Activated CD4-positive, alpha-beta T cell treated with anti-CD3 and anti-CD28 coated beads, Interleukin-2, Interleukin-6, amounts not matched to agents 100 ng/mL and 50 ng/mL, durations not matched to agents 16 hours and 8 hours (primary cell): Measurements from ENCODE around the gene PSG4.
A peak's percentile ranks its signal among the peaks of the same experiment; 100 is the strongest.
"Not testable (repeated sequence)": the region's sequence is repeated elsewhere in the genome, so short reads cannot be mapped to it uniquely, and the experiment has no call there.

ENCODE experiments used
- DNase-seq: peaks from one replicate; pipeline ENCODE4 v3.0.0-alpha.2; 2020

PSG4 gene

DNA sequence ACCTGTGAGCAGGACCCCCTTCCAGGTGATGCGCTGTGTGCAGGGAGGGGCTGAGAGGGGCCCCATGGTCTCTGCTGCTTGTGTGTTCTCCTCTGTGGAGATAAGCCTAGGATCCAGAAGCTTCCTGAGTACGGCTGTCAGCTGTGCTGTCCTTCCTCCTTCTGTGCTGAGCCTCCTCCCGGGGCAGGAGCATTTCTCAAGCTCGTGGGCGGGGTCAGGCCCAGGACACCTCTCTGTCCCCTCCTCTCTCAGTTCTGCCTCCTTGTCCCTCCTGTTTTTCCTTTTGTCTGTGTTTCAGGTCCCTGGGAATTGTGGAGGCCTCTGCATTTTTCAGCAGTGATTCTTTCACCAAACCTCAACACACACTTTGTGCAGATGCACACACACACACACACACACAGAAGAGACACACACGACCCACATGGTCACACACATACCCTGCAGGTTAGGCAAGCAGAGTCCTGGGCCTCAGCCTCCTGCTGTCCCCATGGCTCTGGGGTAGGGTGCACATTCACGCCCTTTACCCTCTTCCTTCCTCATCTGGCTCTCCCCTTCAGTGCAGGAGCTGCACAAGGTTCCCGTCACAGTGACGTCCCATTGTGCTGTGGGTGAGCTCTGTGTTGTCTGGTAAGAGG lies at the start of gene PSG4:
TSS of gene PSG4 (minus strand) at position 168 of the 635 bp plus-strand sequence. CDS start at position 66, 102 bp downstream.
- not testable (repeated sequence) for DNase-seq

GRCh38 chr19:43251428-43251827 lies 46.0 kb upstream of the PSG4 start:
- not testable (repeated sequence) for DNase-seq

DNA sequence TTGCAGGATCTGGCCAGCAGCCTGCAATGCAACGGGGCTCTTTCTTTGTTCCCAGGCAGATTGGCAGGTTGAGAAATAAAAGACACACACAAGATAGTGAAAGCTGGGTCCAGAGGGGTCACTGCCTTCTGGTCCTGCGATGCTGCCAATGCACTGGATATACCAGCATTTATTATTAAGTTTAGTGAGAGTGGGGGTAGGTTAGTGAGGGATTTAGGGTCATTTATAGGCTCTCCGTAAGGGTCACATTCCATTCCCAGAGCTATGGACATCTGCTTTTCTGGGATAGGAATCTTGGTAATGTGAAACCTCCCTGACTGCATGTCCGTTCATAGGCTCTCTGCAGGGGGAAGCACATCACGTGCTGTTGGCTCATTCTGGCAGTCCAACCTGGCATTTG lies 44.9 kb upstream of the PSG4 start:
- DNase-seq: not testable (repeated sequence)

DNA sequence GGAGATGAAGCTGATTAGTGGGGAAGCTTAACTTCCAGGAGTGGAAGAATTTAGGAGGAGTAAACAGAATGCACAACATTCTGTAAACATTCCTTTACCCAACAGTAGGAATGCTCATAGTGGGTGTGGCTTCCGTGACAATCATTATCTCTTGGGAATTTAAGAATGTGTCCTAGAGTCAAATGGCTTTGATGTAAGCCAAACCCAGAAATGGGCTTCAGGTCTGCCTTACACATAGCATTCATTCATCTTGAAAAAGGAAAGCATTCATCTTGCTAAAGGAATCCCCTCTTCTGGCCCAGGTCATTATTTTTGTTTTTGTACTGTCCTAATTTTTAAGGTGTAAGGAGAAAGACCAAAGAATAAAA lies 43.2 kb upstream of the PSG4 start:
- DNase-seq: not testable (repeated sequence)

DNA sequence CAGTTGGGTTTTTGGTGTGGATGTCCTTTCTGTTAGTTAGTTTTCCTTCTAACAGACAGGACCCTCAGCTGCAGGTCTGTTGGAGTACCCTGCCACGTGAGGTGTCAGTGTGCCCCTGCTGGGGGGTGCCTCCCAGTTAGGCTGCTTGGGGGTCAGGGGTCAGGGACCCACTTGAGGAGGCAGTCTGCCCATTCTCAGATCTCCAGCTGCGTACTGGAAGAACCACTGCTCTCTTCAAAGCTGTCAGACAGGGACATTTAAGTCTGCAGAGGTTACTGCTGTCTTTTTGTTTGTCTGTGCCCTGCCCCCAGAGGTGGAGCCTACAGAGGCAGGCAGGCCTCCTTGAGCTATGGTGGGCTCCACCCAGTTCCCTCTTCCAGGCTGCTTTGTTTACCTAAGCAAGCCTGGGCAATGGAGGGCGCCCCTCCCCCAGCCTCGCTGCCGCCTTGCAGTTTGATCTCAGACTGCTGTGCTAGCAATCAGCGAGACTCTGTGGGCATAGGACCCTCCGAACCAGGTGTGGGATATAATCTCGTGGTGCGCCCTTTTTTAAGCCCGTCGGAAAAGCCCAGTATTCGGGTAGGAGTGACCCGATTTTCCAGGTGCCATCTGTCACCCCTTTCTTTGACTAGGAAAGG lies 41.9 kb upstream of the PSG4 start:
- not testable (repeated sequence) for DNase-seq

- not testable (repeated sequence) for DNase-seq
Observed at GRCh38 chr19:43245848-43246247, 40.4 kb upstream of the PSG4 start.

- not testable (repeated sequence) for DNase-seq
Observed at GRCh38 chr19:43242211-43242610, 36.8 kb upstream of the PSG4 start.

GRCh38 chr19:43238213-43238612 lies 32.8 kb upstream of the PSG4 start:
- not testable (repeated sequence) for DNase-seq

DNA sequence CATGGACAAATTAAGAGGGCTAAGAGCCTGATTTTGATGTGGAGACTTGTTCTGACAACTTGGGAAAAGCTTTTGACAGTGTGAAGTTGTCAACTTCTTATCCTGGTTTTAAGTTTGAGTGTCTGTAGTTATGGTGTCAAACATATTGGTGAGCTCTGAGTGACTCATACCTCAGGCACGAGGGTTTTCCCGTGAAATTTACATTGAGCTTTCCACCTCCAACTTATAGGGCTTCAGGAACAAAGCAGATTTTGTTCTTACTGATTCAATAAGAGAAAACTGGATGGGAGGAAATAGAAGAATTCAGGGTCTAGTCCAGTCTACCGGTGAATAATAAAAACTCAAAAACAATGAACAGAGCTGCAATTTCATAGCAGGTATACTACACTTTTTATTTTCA lies 30.2 kb upstream of the PSG4 start:
- not testable (repeated sequence) for DNase-seq

DNA sequence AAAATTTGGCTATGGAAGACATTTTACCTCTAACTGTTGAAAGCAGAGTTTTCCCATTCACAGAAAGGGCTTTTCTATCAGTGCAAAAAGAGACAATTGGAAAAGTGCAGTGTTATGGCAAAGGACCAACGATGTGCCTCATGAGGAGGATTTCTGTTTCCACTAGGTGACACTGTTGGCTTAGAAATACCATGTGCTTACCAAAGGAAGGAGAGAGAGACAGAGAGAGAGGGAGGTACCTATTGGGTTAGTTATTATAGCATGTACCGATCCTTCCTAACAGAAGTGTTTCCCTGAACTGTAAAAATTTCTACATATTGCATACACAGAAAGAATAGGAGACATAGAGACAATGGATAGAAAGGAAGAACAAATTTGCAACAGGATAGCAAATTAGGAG lies 23.9 kb upstream of the PSG4 start:
- DNase-seq: no peak

DNA sequence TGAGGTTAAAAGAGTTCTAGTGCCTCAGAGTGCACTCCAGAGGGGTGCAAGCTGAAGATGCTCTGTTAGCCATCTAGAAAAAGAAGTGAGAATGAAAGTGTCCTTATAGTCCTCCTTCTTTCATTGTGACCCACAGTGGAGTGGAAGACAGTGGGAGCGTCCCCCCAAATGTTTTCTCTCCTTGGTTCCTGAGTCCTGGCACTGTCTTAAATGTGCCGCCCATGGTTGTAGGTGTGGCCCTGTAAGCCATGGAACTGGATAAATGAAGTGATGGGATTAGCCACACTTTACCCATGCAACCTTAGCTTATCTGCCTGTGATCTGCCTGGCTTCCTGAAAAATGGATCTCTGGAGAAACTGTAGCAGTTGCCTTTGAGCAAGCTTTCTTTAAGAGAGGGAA lies 23.3 kb upstream of the PSG4 start:
- DNase-seq: not testable (repeated sequence)

DNA sequence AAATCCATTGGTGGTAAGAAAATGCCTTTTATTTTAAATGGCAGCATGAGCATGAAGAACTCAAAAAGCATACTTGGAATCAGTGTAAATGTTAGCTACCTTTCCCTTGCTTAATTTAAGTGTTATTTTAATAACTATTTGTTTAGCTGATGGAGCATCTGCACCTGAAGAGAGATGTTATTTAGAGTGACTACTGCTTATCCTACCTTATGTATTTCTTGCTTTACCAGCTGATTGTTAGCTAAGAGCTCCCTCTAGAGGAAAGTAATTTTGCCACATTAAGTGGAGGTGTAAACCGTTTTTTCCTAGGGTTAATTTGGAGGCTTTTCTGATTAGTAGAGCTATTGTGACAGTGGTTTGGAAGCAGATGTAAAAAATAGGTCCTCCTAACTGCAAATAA lies 21.5 kb upstream of the PSG4 start:
- not testable (repeated sequence) for DNase-seq

- no peak for DNase-seq
Observed at GRCh38 chr19:43224855-43225253, 19.4 kb upstream of the PSG4 start.

DNA sequence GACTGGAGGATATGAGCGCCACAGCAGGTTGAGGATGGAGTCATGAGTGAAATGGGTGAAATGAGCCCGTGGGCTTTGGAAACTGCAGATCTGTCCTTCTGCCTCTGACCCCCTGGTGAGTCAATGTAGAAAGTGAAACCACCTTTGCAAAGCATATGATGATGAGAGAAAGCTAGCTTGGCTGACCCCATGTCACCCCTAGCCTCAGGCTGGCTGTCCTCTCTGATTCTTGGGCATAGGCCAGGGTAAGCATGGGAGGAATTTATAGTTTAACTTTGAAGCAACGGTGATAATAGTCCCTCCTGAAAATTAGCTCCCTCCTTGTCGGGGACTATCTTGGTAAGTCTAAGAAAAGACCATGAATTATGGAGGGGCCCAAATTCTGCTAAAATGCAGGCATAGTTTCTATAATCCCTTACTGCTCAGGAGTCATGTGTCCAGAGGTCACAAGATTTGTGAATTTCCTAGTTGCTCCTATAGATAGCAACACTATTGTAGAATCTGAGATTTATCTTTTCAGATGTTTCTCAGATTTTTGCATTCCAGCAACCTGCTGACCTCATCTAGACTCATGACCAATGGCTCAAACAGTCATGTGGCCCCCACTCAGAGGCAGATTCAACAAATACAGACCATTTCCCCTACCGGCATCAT lies 18.9 kb upstream of the PSG4 start:
- not testable (repeated sequence) for DNase-seq

GRCh38 chr19:43221891-43222290 lies 16.5 kb upstream of the PSG4 start:
- DNase-seq: not testable (repeated sequence)

DNA sequence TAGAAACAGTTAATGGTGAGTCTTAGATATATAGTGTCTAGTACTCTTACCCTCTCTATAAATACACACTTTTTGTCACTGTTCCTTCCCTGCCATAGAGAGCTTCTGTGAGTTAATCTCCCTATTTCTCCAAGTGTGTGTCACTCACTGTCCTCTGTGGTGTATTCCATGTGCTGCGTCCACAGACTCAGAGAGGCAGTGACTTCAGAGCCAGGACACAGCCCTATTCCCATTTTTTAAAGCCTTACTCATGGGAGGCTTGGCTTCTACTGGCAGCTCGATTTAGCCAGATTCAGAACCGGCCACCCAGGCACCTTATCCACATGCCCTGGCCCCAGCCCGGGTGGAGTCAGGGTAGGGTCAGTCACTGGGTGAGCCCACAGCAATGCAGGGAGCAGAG lies 13.7 kb upstream of the PSG4 start:
- DNase-seq: not testable (repeated sequence)

DNA sequence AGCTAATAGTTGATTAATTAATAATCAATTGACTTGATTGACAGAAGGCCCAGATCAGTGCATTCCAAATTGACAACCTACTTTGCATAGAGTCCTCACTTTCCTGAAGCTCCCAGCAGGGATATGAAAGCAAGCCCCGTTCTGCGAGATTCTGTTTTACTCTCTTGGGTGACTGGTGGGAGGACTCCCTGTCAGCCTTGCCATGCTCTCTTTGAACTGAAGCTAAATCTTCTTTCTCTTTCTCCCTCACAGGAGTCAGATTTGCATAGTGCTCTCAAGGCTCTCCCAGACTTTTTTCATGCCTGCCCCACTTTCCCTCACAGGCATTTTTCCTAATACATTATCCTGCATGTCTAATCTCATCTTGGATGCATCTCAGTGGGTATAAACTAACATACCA lies 10.4 kb upstream of the PSG4 start:
- DNase-seq: not testable (repeated sequence)

- no peak for DNase-seq
Observed at GRCh38 chr19:43207991-43208390, 2.6 kb upstream of the PSG4 start.

GRCh38 chr19:43207174-43207573 lies 1.7 kb upstream of the PSG4 start:
- DNase-seq: peak; percentile 26

- DNase-seq: not testable (repeated sequence)
Observed at GRCh38 chr19:43203611-43204010, 1.8 kb downstream of the PSG4 start.

DNA sequence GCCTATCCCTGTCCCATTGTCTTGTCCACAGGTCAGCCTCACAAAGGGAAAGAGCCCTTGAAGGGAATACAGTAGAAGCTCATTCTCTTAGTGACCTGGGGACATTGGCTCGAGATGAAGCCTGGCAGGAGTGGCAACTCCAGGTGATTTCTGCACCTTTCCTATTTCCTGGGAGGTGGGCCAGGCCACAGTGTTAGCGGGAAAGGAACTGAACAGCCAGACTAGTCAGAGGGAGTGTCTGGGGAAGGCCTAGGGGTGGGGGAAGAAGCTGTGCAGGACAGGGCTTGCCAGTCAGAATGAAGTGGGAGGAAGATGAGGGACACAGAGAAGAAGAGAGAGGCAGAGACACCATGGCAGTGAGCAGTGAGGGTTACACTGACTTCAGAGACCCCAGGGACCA lies 3.5 kb downstream of the PSG4 start:
- not testable (repeated sequence) for DNase-seq

- not testable (repeated sequence) for DNase-seq
Observed at GRCh38 chr19:43201337-43201801, 4.1 kb downstream of the PSG4 start.

GRCh38 chr19:43198686-43199419 lies 6.6 kb downstream of the PSG4 start:
- not testable (repeated sequence) for DNase-seq
